Measurements from ENCODE around the gene ESYT1. TPM values are rescaled to one million over a fixed set of nuclear protein-coding genes. Genes with fewer than 3 reads are reported as not detected.

ESYT1 gene
- total and polyA plus RNA-seq, 9 of the 15 experiments (the other 6 are each of a cell fraction or from before 2014, with no cell fraction given): 132 to 420 (median 164) TPM

DNA sequence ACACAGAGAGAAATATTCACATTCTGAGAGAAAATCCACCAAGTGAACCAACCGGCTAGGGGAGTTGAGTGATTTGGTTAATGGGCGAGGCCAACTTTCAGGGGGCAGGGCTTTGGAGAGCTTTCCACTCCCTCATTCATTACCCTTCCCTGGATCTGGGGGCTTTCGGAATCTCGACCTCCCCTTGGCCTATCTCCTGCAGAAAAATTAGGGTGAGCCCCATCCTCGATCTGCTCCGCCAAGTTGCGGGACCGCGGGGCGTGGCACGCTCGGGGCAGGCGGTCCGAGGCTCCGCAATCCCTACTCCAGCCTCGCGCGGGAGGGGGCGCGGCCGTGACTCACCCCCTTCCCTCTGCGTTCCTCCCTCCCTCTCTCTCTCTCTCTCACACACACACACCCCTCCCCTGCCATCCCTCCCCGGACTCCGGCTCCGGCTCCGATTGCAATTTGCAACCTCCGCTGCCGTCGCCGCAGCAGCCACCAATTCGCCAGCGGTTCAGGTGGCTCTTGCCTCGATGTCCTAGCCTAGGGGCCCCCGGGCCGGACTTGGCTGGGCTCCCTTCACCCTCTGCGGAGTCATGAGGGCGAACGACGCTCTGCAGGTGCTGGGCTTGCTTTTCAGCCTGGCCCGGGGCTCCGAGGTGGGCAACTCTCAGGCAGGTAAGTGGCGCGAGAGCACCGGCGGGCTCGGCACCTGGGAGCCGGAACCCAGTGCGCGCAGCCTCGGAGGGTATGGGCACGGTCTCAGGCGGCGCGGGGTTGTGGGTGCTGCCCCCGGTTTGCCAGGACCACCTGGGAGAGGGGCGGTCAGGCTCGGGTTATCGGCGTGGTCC is 48.1 kb upstream of the ESYT1 start, which contains the start of gene ERBB3 (continued):
- TF ChIP-seq, protein P1, sequence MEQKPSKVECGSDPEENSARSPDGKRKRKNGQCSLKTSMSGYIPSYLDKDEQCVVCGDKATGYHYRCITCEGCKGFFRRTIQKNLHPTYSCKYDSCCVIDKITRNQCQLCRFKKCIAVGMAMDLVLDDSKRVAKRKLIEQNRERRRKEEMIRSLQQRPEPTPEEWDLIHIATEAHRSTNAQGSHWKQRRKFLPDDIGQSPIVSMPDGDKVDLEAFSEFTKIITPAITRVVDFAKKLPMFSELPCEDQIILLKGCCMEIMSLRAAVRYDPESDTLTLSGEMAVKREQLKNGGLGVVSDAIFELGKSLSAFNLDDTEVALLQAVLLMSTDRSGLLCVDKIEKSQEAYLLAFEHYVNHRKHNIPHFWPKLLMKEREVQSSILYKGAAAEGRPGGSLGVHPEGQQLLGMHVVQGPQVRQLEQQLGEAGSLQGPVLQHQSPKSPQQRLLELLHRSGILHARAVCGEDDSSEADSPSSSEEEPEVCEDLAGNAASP (IDR thresholded peaks at IDR 0.05): no peak
- TF ChIP-seq HDAC8 (tag; IDR thresholded peaks at IDR 0.05) (peak; percentile 26; the same call in 1 of the 2 replicates), HNRNPLL (IDR thresholded peaks at IDR 0.05; ENCODE audit: low read depth, low read length, poor library complexity, severe bottlenecking) (peak; percentile 20), ASH1L (IDR thresholded peaks at IDR 0.05; ENCODE audit: borderline replicate concordance, low read depth, partially characterized antibody) (no peak), TAF9B (IDR thresholded peaks at IDR 0.05; ENCODE audit: partially characterized antibody) (no peak), TGIF2 (CRISPR knock-in tag; IDR thresholded peaks at IDR 0.05) (no peak), MBD2 (IDR thresholded peaks at IDR 0.05; ENCODE audit: borderline replicate concordance, low read depth) (no peak)
- TF ChIP-seq, protein P2, sequence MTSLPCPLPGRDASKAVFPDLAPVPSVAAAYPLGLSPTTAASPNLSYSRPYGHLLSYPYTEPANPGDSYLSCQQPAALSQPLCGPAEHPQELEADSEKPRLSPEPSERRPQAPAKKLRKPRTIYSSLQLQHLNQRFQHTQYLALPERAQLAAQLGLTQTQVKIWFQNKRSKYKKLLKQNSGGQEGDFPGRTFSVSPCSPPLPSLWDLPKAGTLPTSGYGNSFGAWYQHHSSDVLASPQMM (CRISPR knock-in tag; IDR thresholded peaks at IDR 0.05): no peak
- TF ChIP-seq, protein P3, sequence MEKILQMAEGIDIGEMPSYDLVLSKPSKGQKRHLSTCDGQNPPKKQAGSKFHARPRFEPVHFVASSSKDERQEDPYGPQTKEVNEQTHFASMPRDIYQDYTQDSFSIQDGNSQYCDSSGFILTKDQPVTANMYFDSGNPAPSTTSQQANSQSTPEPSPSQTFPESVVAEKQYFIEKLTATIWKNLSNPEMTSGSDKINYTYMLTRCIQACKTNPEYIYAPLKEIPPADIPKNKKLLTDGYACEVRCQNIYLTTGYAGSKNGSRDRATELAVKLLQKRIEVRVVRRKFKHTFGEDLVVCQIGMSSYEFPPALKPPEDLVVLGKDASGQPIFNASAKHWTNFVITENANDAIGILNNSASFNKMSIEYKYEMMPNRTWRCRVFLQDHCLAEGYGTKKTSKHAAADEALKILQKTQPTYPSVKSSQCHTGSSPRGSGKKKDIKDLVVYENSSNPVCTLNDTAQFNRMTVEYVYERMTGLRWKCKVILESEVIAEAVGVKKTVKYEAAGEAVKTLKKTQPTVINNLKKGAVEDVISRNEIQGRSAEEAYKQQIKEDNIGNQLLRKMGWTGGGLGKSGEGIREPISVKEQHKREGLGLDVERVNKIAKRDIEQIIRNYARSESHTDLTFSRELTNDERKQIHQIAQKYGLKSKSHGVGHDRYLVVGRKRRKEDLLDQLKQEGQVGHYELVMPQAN (IDR thresholded peaks at IDR 0.05; ENCODE audit: borderline replicate concordance): peak; percentile 49; the same call in 1 of the 2 replicates
- TF ChIP-seq, protein P4, sequence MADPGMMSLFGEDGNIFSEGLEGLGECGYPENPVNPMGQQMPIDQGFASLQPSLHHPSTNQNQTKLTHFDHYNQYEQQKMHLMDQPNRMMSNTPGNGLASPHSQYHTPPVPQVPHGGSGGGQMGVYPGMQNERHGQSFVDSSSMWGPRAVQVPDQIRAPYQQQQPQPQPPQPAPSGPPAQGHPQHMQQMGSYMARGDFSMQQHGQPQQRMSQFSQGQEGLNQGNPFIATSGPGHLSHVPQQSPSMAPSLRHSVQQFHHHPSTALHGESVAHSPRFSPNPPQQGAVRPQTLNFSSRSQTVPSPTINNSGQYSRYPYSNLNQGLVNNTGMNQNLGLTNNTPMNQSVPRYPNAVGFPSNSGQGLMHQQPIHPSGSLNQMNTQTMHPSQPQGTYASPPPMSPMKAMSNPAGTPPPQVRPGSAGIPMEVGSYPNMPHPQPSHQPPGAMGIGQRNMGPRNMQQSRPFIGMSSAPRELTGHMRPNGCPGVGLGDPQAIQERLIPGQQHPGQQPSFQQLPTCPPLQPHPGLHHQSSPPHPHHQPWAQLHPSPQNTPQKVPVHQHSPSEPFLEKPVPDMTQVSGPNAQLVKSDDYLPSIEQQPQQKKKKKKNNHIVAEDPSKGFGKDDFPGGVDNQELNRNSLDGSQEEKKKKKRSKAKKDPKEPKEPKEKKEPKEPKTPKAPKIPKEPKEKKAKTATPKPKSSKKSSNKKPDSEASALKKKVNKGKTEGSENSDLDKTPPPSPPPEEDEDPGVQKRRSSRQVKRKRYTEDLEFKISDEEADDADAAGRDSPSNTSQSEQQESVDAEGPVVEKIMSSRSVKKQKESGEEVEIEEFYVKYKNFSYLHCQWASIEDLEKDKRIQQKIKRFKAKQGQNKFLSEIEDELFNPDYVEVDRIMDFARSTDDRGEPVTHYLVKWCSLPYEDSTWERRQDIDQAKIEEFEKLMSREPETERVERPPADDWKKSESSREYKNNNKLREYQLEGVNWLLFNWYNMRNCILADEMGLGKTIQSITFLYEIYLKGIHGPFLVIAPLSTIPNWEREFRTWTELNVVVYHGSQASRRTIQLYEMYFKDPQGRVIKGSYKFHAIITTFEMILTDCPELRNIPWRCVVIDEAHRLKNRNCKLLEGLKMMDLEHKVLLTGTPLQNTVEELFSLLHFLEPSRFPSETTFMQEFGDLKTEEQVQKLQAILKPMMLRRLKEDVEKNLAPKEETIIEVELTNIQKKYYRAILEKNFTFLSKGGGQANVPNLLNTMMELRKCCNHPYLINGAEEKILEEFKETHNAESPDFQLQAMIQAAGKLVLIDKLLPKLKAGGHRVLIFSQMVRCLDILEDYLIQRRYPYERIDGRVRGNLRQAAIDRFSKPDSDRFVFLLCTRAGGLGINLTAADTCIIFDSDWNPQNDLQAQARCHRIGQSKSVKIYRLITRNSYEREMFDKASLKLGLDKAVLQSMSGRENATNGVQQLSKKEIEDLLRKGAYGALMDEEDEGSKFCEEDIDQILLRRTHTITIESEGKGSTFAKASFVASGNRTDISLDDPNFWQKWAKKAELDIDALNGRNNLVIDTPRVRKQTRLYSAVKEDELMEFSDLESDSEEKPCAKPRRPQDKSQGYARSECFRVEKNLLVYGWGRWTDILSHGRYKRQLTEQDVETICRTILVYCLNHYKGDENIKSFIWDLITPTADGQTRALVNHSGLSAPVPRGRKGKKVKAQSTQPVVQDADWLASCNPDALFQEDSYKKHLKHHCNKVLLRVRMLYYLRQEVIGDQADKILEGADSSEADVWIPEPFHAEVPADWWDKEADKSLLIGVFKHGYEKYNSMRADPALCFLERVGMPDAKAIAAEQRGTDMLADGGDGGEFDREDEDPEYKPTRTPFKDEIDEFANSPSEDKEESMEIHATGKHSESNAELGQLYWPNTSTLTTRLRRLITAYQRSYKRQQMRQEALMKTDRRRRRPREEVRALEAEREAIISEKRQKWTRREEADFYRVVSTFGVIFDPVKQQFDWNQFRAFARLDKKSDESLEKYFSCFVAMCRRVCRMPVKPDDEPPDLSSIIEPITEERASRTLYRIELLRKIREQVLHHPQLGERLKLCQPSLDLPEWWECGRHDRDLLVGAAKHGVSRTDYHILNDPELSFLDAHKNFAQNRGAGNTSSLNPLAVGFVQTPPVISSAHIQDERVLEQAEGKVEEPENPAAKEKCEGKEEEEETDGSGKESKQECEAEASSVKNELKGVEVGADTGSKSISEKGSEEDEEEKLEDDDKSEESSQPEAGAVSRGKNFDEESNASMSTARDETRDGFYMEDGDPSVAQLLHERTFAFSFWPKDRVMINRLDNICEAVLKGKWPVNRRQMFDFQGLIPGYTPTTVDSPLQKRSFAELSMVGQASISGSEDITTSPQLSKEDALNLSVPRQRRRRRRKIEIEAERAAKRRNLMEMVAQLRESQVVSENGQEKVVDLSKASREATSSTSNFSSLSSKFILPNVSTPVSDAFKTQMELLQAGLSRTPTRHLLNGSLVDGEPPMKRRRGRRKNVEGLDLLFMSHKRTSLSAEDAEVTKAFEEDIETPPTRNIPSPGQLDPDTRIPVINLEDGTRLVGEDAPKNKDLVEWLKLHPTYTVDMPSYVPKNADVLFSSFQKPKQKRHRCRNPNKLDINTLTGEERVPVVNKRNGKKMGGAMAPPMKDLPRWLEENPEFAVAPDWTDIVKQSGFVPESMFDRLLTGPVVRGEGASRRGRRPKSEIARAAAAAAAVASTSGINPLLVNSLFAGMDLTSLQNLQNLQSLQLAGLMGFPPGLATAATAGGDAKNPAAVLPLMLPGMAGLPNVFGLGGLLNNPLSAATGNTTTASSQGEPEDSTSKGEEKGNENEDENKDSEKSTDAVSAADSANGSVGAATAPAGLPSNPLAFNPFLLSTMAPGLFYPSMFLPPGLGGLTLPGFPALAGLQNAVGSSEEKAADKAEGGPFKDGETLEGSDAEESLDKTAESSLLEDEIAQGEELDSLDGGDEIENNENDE (IDR thresholded peaks at IDR 0.05; ENCODE audit: low read depth, low read length): no peak

Data from K562 (cell line).